ENCODE measurements around the gene OSBPL2. TPM values are rescaled to one million over a fixed set of nuclear protein-coding genes. Genes with fewer than 3 reads are reported as not detected.

Gene OSBPL2
- total RNA-seq, 1 experiment from 2014 or later = 36.9 TPM

DNA sequence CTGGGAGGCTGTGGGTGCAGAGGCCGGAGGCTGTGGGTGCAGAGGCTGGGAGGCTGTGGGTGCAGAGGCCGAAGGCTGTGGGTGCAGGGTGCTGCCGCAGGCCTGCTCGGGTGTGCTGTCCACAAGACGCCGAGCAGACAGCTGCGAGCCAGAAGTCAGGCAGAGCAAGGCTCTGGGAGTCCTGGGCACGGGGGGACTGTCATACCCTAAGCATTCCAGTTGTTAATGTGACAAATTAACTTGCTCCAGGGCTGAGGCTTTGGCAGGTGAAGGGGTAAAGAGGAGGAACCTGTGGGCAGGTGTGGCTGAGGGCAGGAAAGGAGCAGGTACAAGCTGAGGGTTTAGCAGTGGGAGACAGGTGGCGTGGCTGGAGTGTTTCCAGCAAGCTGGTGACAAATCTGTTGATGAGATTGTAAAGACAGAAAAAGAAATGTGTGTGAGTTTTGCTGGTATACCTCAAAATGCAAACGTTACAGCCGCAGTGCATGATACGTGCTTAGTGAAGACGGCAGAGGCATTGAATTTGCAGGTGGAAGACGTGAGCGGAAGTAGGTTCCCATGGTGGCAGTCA, 50.3 kb downstream of the OSBPL2 start:
- DNase-seq (ENCODE audit: low read depth, low spot score) (no peak), ATAC-seq (no peak)
- no TSS peak for BruUV-seq (replicated peaks)
- ChIA-PET CTCF (no interaction called here), POLR2A (no interaction called here), RAD21 (ENCODE audit: low non-redundant PET in 1 of 2, low total read pairs in 2 of 2, uncharacterized antibody in 2 of 2, unreplicated experiment in 2 of 2) (no interaction called here)
- intact Hi-C loops (cut with micrococcal nuclease) = no loop called here
- Histone ChIP-seq H3K9me3 (ENCODE audit: control insufficient read depth in 1 of 2, insufficient read depth in 1 of 2, low read depth in 1 of 2, low read length in 2 of 2) (no peaks in the 10 kb centered on the region), H3K79me2 (ENCODE audit: insufficient read depth, low read length) (no peaks in the 10 kb centered on the region), H3K4me3 (replicated peaks in 1 of 2; ENCODE audit: low read depth in 1 of 2, low read length in 2 of 2) (no peak overlapping the region), H3K27ac (ENCODE audit: low read depth, low read length) (no peak overlapping the region), H2AFZ (ENCODE audit: low read depth, low read length, poor library complexity, severe bottlenecking) (no peak overlapping the region), H3K36me3 (ENCODE audit: control insufficient read depth in 1 of 2, insufficient read depth in 2 of 2, low read length in 2 of 2) (peaks cover 0 to 4% of the 10 kb centered on the region in 2 experiments; a peak in 1 of 4 replicates), H3K4me2 (ENCODE audit: low read length) (no peak overlapping the region), H3K9me2 (ENCODE audit: insufficient read depth) (no peaks in the 10 kb centered on the region), H3K27me3 (ENCODE audit: insufficient read depth, low read length) (no peaks in the 10 kb centered on the region), H3K4me1 (ENCODE audit: control insufficient read depth in 1 of 2, insufficient read depth in 2 of 2, low read length in 2 of 2) (no peaks in the 10 kb centered on the region), H4K20me1 (ENCODE audit: insufficient read depth) (no peaks in the 10 kb centered on the region), H3K9ac (ENCODE audit: low read length) (no peak overlapping the region)
- TF ChIP-seq JUND (IDR thresholded peaks at IDR 0.05) (no peak), YY1 (IDR thresholded peaks at IDR 0.05; ENCODE audit: extremely low read depth, insufficient replicate concordance, low read depth, low read length) (no peak), EZH2 (IDR thresholded peaks at IDR 0.05) (no peak), SRF (IDR thresholded peaks at IDR 0.05; ENCODE audit: low read depth) (no peak), CTCF (IDR thresholded peaks at IDR 0.05 in 2 of 3, conservative IDR thresholded peaks at IDR 0.05 in 1 of 3; ENCODE audit: borderline replicate concordance in 1 of 3, insufficient read depth in 1 of 3, low read depth in 2 of 3, low read length in 2 of 3) (no peak), POLR2AphosphoS5 (IDR thresholded peaks at IDR 0.05; ENCODE audit: low read depth, low read length) (no peak), ZNF274 (IDR thresholded peaks at IDR 0.05; ENCODE audit: low read depth, low read length) (no peak), EZH2phosphoT487 (IDR thresholded peaks at IDR 0.05; ENCODE audit: borderline replicate concordance) (no peak)
- TF ChIP-seq, protein P1, sequence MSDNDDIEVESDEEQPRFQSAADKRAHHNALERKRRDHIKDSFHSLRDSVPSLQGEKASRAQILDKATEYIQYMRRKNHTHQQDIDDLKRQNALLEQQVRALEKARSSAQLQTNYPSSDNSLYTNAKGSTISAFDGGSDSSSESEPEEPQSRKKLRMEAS (IDR thresholded peaks at IDR 0.05) = no peak

All from HCT116 (cell line).